Measurements from ENCODE around the gene ZMAT5.
A peak's percentile ranks its signal among the peaks of the same experiment; 100 is the strongest.

ZMAT5 gene

GRCh38 chr22:29737251-29738117, 29.3 kb downstream of the ZMAT5 start:
- H3K27ac ChIP-seq (ENCODE audit: low read depth, low read length): no peak overlapping the region
- H3K4me2 ChIP-seq (ENCODE audit: low read depth, low read length, poor library complexity, severe bottlenecking): no peak overlapping the region
- H4K20me1 ChIP-seq (ENCODE audit: low read depth, low read length): no peaks in the 10 kb centered on the region

GRCh38 chr22:29735416-29735815, 31.4 kb downstream of the ZMAT5 start:
- Histone ChIP-seq H3F3A (ENCODE audit: insufficient read depth) (peaks cover 8% of the 10 kb centered on the region), H3K27ac (ENCODE audit: low read depth, low read length) (peak overlapping the region; percentile 92), H2AFZ (ENCODE audit: low read depth, low read length, severe bottlenecking) (no peak overlapping the region), H3K27me3 (ENCODE audit: low read length) (no peaks in the 10 kb centered on the region), H3K4me3 (ENCODE audit: insufficient read depth, low read length, poor library complexity, severe bottlenecking) (no peak overlapping the region), H3K4me2 (ENCODE audit: low read depth, low read length, poor library complexity, severe bottlenecking) (no peak overlapping the region), H3K79me2 (ENCODE audit: insufficient read depth, low read length) (no peaks in the 10 kb centered on the region), H3K9me2 (replicated peaks; ENCODE audit: insufficient read depth, low read length) (no peaks in the 10 kb centered on the region), H3K9me3 (ENCODE audit: insufficient read depth, low read length) (no peaks in the 10 kb centered on the region), H4K20me1 (ENCODE audit: low read depth, low read length) (no peaks in the 10 kb centered on the region), H3K36me3 (ENCODE audit: low read length) (no peaks in the 10 kb centered on the region), H3K9ac (ENCODE audit: low read length) (no peak overlapping the region)
- TF ChIP-seq EZH2phosphoT487 (conservative IDR thresholded peaks at IDR 0.05; ENCODE audit: low read length) (no peak), CTCF (IDR thresholded peaks at IDR 0.05; ENCODE audit: insufficient read depth, low read length, poor library complexity, severe bottlenecking) (no peak)

More at GRCh38 chr22:29737251-29738117, 29.3 kb downstream of the ZMAT5 start:
- Histone ChIP-seq H2AFZ (ENCODE audit: low read depth, low read length, severe bottlenecking) (no peak overlapping the region), H3K36me3 (ENCODE audit: low read length) (no peaks in the 10 kb centered on the region), H3K4me3 (ENCODE audit: insufficient read depth, low read length, poor library complexity, severe bottlenecking) (no peak overlapping the region), H3K79me2 (ENCODE audit: insufficient read depth, low read length) (no peaks in the 10 kb centered on the region), H3K9me3 (ENCODE audit: insufficient read depth, low read length) (no peaks in the 10 kb centered on the region), H3F3A (ENCODE audit: insufficient read depth) (peaks cover 8% of the 10 kb centered on the region), H3K9ac (ENCODE audit: low read length) (no peak overlapping the region), H3K27me3 (ENCODE audit: low read length) (no peaks in the 10 kb centered on the region), H3K9me2 (replicated peaks; ENCODE audit: insufficient read depth, low read length) (no peaks in the 10 kb centered on the region)
- no peak for TF ChIP-seq CTCF (IDR thresholded peaks at IDR 0.05; ENCODE audit: insufficient read depth, low read length, poor library complexity, severe bottlenecking)
- TF ChIP-seq EZH2phosphoT487 (conservative IDR thresholded peaks at IDR 0.05; ENCODE audit: low read length): no peak

- no peak overlapping the region for H2AFZ ChIP-seq (ENCODE audit: low read depth, low read length, severe bottlenecking)
- H3K9me2 ChIP-seq (replicated peaks; ENCODE audit: insufficient read depth, low read length): no peaks in the 10 kb centered on the region
- TF ChIP-seq EZH2phosphoT487 (conservative IDR thresholded peaks at IDR 0.05; ENCODE audit: low read length): no peak
- TF ChIP-seq CTCF (IDR thresholded peaks at IDR 0.05; ENCODE audit: insufficient read depth, low read length, poor library complexity, severe bottlenecking): no peak
These were observed 32.0 kb downstream of the ZMAT5 start for GRCh38 chr22:29734838-29735237.

More at GRCh38 chr22:29734838-29735237, 32.0 kb downstream of the ZMAT5 start:
- H3K9me3 ChIP-seq (ENCODE audit: insufficient read depth, low read length): no peaks in the 10 kb centered on the region
- no peaks in the 10 kb centered on the region for H3K36me3 ChIP-seq (ENCODE audit: low read length)
- H3K4me2 ChIP-seq (ENCODE audit: low read depth, low read length, poor library complexity, severe bottlenecking): peak overlapping the region; percentile 62
- no peaks in the 10 kb centered on the region for H4K20me1 ChIP-seq (ENCODE audit: low read depth, low read length)
- no peaks in the 10 kb centered on the region for H3K79me2 ChIP-seq (ENCODE audit: insufficient read depth, low read length)
- no peak overlapping the region for H3K4me3 ChIP-seq (ENCODE audit: insufficient read depth, low read length, poor library complexity, severe bottlenecking)
- H3K27me3 ChIP-seq (ENCODE audit: low read length): no peaks in the 10 kb centered on the region
- H3F3A ChIP-seq (ENCODE audit: insufficient read depth): peaks cover 8% of the 10 kb centered on the region
- peak overlapping the region; percentile 92 for H3K27ac ChIP-seq (ENCODE audit: low read depth, low read length)
- no peak overlapping the region for H3K9ac ChIP-seq (ENCODE audit: low read length)

Data from SU-DHL-6 (cell line).